ENCODE measurements around the gene GCC1. TPM values are rescaled to one million over a fixed set of nuclear protein-coding genes. Genes with fewer than 3 reads are reported as not detected.
"Not testable (repeated sequence)": the region's sequence is repeated elsewhere in the genome, so short reads cannot be mapped to it uniquely, and the experiment has no call there.

The GCC1 gene
- total RNA-seq, 1 donor from 2014 or later = 33.4 TPM

DNA sequence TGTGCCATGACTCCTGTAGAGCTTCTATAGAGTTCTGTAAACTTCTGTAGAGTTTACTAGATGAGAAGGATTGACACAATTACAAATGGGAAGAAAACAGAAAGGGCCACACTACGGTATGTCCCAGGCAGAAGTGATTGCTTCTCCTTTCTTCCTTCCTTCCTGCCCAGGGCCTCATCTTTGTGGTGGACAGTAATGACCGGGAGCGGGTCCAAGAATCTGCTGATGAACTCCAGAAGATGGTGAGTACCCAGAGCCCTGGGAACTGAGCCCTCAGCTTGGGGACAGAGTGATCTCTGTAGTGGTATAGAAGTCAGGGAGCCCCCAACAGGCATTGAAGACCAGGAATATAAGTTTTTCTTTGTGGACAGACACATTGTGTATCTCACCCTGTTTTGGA, 4.5 kb upstream of the GCC1 start:
- DNase-seq = no peak

DNA sequence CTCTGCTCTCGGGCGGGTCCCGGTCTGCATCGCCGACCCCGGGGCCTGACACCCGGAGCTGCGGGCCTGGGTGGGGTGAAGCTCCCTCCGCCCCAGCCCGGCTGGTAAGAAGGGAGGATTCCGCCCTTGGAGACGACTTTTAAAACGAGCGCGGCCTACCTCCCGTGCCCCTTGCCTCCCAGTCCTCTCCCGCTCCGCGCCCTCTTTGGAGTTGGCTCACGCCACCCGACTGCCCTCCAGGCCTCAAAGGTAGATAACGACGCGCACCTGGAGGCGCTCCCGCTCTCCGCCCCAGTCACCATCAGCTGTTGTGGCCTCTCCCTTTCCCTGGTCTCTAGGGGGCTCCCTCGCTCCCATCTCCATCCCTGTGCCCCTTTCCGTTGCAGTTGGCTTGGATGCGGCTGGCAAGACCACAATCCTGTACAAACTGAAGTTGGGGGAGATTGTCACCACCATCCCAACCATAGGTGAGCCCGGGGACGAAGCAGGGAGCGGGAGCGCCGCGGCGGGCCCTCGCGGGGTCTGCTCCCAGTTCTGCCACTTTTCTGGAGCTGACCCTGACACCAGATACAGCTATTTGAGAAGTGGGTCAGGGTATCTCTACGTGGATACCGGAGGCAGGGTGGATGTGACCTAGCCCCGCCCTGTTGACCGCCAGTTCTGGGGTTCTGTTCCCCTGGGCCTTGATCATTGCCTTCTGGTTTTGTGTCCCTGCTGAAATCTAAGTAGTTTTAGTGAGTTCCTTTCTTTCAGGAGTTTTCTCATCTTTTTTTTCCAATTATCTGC, 3.5 kb upstream of the GCC1 start:
- peak; percentile 69 for DNase-seq

GRCh38 chr7:127588019-127588696, 2.8 kb upstream of the GCC1 start, which contains the start of gene ARF5:
ARF5 (plus strand) TSS chr7:127588411; CDS start chr7:127588499, 88 bp downstream.
- DNase-seq = peak; percentile 89

- DNase-seq = peak; percentile 23
These were observed 2.2 kb upstream of the GCC1 start for GRCh38 chr7:127587663-127588018.

DNA sequence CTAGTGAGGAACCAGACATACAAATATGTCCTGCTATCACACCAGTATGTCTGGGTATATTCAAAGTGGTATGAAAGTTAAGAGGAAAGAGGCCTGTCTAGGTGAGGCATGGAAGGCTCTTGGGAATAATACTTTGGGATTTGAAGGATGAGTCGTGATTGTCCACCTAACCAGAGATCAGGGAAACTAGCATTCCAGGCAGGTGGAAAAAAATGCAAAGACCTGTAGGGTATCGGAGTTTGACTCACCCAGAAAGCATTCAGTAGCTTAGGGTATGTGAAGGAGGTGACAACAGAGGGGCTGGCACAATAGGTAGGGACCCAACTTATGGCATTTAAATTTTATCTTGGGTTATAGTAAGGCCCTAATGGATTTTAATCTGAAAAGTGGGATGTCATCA, 950 bp upstream of the GCC1 start:
- no peak for DNase-seq

DNA sequence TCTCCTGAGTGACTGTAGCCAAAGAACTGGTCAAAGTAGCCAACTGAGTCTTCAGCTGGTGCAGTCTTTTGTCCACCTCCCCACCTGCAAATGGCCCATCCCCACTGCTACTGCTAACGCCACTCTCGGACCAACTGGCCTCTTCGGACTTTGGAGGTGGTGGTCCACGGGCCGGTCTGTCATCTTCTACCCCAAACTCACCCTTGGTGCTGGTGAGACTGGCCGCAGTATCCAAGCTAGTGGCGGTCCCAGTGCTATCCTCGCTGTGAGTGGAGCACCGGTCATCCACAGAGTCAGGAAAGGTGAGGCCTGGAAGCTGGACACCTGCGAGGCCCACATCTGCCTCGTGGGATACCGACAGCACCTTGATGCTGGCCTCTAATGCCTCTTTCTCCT, 750 bp downstream of the GCC1 start:
- no peak for DNase-seq

GRCh38 chr7:127582361-127582760, 3.0 kb downstream of the GCC1 start:
- DNase-seq = no peak

GRCh38 chr7:127581716-127582115, 3.7 kb downstream of the GCC1 start:
- DNase-seq = no peak

DNA sequence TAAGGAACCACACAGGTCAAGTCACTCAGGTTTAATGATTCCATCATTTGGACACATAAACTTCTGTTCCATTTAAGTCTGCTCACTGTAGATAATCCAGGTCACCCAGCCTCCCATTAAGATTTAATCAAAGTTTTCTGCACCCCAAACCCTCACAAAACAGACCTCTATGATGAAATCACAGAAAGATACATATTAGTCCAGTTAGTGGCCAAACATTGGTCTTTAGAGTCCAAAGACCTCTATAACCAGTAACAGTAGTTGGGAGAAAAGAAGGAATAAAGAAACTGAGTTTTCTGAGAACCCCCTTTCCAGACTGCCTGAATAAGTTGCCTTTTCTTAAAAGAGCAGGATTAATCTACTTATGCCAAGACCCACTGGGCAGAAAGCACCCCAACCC, 4.8 kb downstream of the GCC1 start:
- DNase-seq = no peak

GRCh38 chr7:127578711-127579275, 6.6 kb downstream of the GCC1 start:
- DNase-seq = no peak

GRCh38 chr7:127578036-127578684, 7.2 kb downstream of the GCC1 start:
- DNase-seq = peak; percentile 24

DNA sequence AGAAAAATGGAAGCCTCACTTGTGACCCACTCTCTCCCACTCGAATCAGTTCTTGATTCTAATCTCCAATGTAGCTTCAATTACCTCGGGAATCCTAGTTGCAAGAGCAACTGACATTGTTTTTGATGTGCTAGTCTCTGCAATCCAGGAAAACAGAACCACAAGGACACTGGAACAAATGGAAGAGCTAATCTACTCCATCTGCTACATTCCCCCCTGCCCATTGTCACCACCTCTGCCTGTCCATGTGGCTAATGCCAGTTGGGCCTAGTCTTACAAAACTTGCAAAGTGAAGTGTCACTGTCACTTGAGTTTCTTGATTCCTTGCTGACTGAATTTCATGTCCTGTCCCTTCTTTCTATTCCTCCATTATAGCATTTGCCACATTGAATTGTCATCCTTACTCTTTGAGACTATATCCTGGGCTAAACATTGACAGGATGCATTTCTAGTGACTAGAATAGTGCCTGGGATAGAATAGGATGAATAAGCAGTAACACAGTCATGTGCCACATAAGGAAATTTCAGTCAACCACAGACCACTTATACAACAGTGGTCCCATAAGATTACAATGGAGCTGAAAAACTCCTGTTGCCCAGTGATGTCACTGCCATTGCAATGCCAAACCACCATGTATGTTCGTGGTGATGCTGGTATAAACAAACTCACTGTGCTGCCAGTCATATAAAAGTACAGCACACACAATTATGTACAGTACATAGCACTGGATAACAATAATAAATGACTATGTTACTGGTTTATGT, 13.5 kb downstream of the GCC1 start:
- DNase-seq = no peak

GRCh38 chr7:127568034-127568433, 17.4 kb downstream of the GCC1 start:
- not testable (repeated sequence) for DNase-seq

DNA sequence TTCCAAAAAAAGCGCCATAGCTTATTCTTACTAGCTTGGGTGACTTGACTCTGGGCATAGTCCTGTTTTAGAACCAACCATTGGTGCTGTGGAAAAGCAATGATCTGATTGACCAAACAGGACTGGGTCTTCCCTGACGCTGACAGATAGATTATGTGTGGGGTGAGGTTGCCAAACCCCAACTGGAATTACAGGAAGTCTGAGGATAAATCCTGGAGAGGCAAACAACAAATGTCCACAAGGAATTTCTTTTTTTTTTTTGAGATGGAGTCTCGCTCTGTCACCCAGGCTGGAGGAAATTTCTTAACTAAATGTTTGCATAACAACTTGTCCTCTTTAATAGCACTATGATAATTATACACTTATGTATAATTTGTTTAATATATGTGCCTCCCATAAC, 19.2 kb downstream of the GCC1 start:
- DNase-seq = no peak

- no peak for DNase-seq
These were observed 27.6 kb downstream of the GCC1 start for GRCh38 chr7:127557803-127558202.

DNA sequence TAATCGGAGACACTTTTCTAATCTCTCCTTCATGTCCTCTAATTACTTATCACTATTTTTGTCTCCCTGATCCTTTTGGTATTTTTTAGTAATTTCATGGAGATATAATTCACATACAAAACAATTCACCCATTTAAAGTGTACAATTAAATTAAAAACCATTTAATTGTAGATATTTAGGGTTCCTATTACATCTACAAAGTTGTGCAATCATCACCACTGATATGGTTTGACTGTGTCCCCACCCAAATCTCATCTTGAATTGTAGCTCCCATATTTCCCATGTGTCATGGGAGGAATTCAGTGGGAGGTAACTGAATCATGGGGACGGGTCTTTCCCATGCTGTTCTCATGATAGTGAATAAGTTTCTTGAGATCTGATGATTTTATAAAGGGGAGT, 29.0 kb downstream of the GCC1 start:
- DNase-seq = no peak

- DNase-seq = no peak
These were observed 33.5 kb downstream of the GCC1 start for GRCh38 chr7:127551941-127552340.

GRCh38 chr7:127550247-127550646, 35.1 kb downstream of the GCC1 start:
- no peak for DNase-seq

- DNase-seq = no peak
These were observed 39.1 kb downstream of the GCC1 start for GRCh38 chr7:127546313-127546712.

DNA sequence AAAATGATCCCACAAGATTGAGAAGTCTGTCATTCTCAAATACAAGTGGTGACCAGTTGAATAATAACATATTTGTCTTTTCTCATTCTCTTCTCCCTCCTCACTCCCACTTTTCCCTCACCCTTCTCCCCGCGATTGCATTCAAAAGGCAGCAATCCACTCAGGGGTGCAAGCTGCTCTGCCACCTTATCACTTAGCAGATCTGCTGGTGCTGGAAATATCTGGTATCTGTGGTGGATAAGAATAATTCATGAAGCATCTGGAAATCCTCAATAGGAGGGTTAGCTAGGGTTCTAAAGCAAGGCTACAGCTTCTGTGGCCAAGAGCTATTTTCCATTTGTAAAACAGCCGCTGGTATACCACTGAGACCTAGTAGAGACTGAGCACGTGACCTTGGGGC, 43.8 kb downstream of the GCC1 start:
- DNase-seq = no peak

DNA sequence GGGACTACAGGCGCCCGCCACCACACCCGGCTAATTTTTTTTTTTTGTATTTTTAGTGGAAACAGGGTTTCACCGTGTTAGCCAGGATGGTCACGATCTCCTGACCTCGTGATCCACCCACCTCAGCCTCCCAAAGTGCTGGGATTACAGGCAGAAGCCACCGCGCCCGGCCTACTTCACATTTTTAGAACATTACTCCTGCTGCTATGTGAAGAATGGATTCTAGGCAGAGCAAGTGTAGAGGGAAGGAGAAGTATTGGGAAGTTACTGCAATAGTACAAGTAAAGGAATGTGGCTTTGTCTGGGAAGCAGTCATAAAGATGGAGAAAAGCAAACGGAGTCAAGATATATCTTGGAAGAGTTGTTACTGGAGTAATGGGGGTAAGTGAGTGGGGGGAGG, 44.9 kb downstream of the GCC1 start:
- DNase-seq = not testable (repeated sequence)

- no peak for DNase-seq
These were observed 46.3 kb downstream of the GCC1 start for GRCh38 chr7:127539116-127539515.

DNA sequence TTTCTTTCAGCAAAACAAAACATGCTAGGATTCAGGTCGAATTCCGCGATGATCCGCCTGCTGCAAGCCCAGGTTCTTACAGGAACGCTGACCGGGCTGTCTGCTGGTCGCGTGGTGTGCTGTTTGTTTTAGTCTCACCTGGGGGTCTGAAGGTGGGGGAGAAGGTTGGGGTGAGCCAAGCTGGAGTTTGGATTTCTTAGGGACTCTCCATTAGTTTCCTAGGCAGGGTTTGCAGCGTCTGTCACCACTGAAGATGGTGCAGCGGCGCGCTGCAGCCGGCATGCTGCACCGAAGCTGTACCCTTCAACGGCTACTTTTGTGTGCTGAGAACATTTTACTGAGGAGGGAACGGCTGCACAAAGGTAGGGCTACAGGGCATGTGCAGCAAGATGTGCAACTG, 48.7 kb downstream of the GCC1 start:
- DNase-seq = no peak

Measured in dermis blood vessel endothelial cell (primary cell).